A673 (cell line): ENCODE measurements around the gene METTL8. TPM values are rescaled to one million over a fixed set of nuclear protein-coding genes. Genes with fewer than 3 reads are reported as not detected.

Experiments used
- BruUV-seq: library from RNA; stranded (reverse); fragments of 400-500 nt; replicated peaks from 2 replicates; lab custom pipeline; 2021; lab: Mats Ljungman, UMichigan
- CTCF ChIA-PET: fragments of 300-600 bp; sonication (Branson Sonifier 250); formaldehyde crosslinking; loops from one replicate; lab custom pipeline; 2022; ENCODE audit warnings: antibody characterized with exemption; lab: Charles Lee
- POLR2A ChIA-PET: fragments of 300-600 bp; sonication (Branson Sonifier 250); formaldehyde crosslinking; loops from one replicate; lab custom pipeline; 2022; ENCODE audit warnings: antibody characterized with exemption; ENCODE audit not compliant: low non-redundant PET; lab: Charles Lee
- DNase-seq: peaks from one replicate; pipeline ENCODE4 v3.0.0-alpha.2; 2015; ENCODE audit warnings: low spot score
- H3K27ac ChIP-seq: fragments of 200-600 bp; sonication (generic); 2 replicates; pipeline ENCODE4 v1.5.1; 2016; ENCODE audit warnings: mixed run types, low read depth, mild to moderate bottlenecking, mixed read lengths, antibody characterized with exemption, low read length; ENCODE audit not compliant: poor library complexity, severe bottlenecking
- H3K27me3 ChIP-seq: fragments of 200-600 bp; sonication (generic); replicated peaks from 2 replicates; pipeline ENCODE4 v1.6.1; 2017; ENCODE audit warnings: mixed run types, low read depth, mild to moderate bottlenecking, mixed read lengths, antibody characterized with exemption, low read length; ENCODE audit not compliant: insufficient read depth, poor library complexity
- H3K36me3 ChIP-seq: fragments of 200-600 bp; sonication (generic); 2 replicates; pipeline ENCODE4 v1.6.1; 2016; ENCODE audit warnings: mixed run types, mild to moderate bottlenecking, mixed read lengths, antibody characterized with exemption, low read length; ENCODE audit not compliant: insufficient read depth, poor library complexity, severe bottlenecking
- H3K4me1 ChIP-seq: fragments of 200-600 bp; sonication (generic); 2 replicates; pipeline ENCODE4 v1.6.1; 2017; ENCODE audit warnings: mixed run types, mild to moderate bottlenecking, mixed read lengths, antibody characterized with exemption, low read length; ENCODE audit not compliant: insufficient read depth, poor library complexity, severe bottlenecking
- H3K4me3 ChIP-seq: fragments of 200-600 bp; sonication (generic); 2 replicates; pipeline ENCODE4 v1.5.1; 2016; ENCODE audit warnings: low read depth, mixed run types, mild to moderate bottlenecking, mixed read lengths, low read length; ENCODE audit not compliant: poor library complexity, severe bottlenecking
- H3K9me3 ChIP-seq: fragments of 200-600 bp; sonication (generic); 2 replicates; pipeline ENCODE4 v1.6.1; 2016; ENCODE audit warnings: mixed run types, low read depth, mild to moderate bottlenecking, mixed read lengths, antibody characterized with exemption, low read length; ENCODE audit not compliant: poor library complexity, severe bottlenecking
- CTCF ChIP-seq: fragments of 300-800, 200-600 bp; sonication (generic); conservative IDR thresholded peaks from 2 replicates; pipeline ENCODE4 v1.5.1; 2017; ENCODE audit warnings: low read depth, mild to moderate bottlenecking, antibody characterized with exemption, low read length, moderate library complexity, mixed read lengths
- EZH2 ChIP-seq: fragments of 200-600 bp; sonication (generic); IDR thresholded peaks from 2 replicates; pipeline ENCODE4 v1.6.1; 2017; ENCODE audit warnings: borderline replicate concordance, low read depth, mild to moderate bottlenecking, mixed read lengths, antibody characterized with exemption, low read length; ENCODE audit not compliant: poor library complexity, severe bottlenecking
- intact Hi-C: fragments of 100-400 bp; cut with micrococcal nuclease; formaldehyde crosslinking; loops from one replicate; pipeline ENCODE4 v1.10.0; 2022; ENCODE audit not compliant: unreplicated experiment
- total RNA-seq: library from RNA; stranded (reverse); gene quantifications from 2 replicates; pipeline ENCODE4 v1.2.3, GENCODE V29; 2021

The METTL8 gene
- total RNA-seq, 1 experiment from 2014 or later, result 33.5 TPM

GRCh38 chr2:171330155-171330956, 103.4 kb downstream of the METTL8 start:
- Histone ChIP-seq H3K36me3 (no peaks in the 10 kb centered on the region), H3K4me3 (no peak overlapping the region), H3K4me1 (peaks cover 15% of the 10 kb centered on the region), H3K27ac (no peak overlapping the region), H3K9me3 (no peaks in the 10 kb centered on the region), H3K27me3 (no peaks in the 10 kb centered on the region)
- BruUV-seq, result no TSS peak
- no peak for DNase-seq
- CTCF ChIA-PET, result interaction anchor here (0.7 kb wide), 1 partner anchor 73 kb away, joined by 3 read pairs; no protein-coding TSS in a partner anchor
- POLR2A ChIA-PET, result no interaction called here
- intact Hi-C loops, result no loop called here
- no peak for TF ChIP-seq CTCF
- no peak for TF ChIP-seq EZH2

GRCh38 chr2:171327043-171327496, 106.7 kb downstream of the METTL8 start:
- POLR2A ChIA-PET, result interaction anchor here (0.6 kb wide), 1 partner anchor 167 kb away, joined by 6 read pairs; no protein-coding TSS in a partner anchor
- peak overlapping the region; percentile 3 for H3K27ac ChIP-seq

More at GRCh38 chr2:171327043-171327496, 106.7 kb downstream of the METTL8 start:
- Histone ChIP-seq H3K4me1 (peaks cover 15% of the 10 kb centered on the region), H3K4me3 (no peak overlapping the region), H3K27me3 (no peaks in the 10 kb centered on the region), H3K9me3 (no peaks in the 10 kb centered on the region), H3K36me3 (no peaks in the 10 kb centered on the region)
- TF ChIP-seq EZH2, result no peak
- no peak for TF ChIP-seq CTCF
- CTCF ChIA-PET, result no interaction called here
- intact Hi-C loops, result no loop called here
- DNase-seq, result peak; percentile 85
- no TSS peak for BruUV-seq
